Activated CD4-positive, alpha-beta T cell treated with anti-CD3 and anti-CD28 coated beads for 24 hours (primary cell): ENCODE results near the gene EFNA1.
A peak's percentile ranks its signal among the peaks of the same experiment; 100 is the strongest.
"Not testable (repeated sequence)": the region's sequence is repeated elsewhere in the genome, so short reads cannot be mapped to it uniquely, and the experiment has no call there.

ENCODE experiments used
- DNase-seq, 2 donors: peaks; one replicate each; pipeline ENCODE4 v3.0.0-alpha.2; 2020; ENCODE audit warnings: low read depth in 2 of 2

Gene EFNA1

DNA sequence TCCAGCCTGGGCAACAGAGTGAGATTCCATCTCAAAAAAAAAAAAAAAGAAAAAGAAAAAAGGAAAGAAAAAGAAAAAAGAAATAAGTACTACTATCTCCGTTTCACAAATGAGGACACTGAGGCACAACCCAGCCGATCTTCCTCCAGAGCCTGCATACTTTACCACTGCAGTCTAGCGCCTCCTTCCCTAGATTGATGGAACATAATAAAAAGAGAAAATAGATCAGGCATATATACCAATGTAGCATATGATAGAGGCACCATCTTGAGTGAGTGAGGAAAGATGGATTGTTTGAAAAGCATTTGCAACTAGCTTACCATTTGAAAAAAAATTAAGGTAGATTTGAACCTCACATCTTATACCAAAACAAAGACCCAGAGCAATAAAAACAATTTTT, 17.8 kb downstream of the EFNA1 start:
- no peak for DNase-seq

GRCh38 chr1:155155996-155156643, 28.4 kb downstream of the EFNA1 start:
- DNase-seq = not testable (repeated sequence)

DNA sequence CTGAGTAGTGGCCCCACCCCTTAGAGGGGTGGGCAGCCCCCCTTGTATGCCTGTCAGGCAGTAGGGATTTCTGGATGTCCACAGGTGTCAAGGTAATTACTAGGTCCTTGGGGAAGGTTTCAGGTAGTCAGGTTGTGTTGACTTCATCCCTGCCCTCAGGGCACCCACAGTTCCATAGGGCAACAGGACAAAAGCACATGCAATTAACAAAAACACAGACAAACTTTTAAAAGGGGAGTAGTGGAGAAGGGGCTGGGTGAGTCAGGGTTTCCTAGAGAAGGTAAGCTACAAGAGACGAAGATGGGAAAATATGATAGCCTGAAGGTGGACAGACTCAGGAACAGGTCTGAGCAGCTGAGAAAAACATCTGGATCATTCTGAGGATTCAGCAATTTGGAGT, 31.3 kb downstream of the EFNA1 start:
- no peak for DNase-seq

DNA sequence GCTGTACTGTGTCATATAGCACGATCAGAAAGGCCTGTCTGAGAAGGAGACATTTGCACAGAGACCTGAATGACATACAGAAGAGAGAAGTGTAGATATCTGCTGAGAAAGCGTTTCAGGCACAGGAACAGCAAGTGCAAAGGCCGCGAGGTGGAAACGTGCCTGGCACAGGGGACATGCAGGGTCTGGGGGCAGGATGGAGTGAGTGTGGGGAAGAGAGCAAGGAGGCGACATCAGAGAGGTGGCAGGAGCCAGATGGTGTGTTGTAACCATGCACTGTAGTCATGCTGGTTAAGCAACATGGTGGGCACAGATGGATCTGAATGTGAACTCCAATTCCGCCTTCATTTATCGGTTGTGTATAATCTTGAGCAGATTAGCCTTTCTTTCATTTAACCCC, 32.5 kb downstream of the EFNA1 start:
- no peak for DNase-seq

DNA sequence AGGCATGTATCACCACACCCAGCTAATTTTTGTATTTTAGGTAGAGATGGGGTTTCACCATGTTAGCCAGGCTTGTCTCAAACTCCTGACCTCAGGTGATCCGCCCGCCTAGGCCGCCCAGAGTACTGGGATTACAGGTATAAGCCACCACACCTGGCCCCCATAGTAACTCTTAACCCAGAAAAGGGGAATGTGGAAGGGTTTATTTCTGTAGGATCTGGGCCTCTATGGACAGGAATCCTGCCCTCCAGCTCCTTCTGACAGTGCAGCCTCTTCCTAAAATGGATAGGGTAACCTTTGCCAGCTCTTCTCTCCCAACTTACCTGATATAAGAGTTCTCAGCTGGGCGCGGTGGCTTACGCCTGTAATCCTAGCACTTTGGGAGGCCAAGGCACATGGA, 35.0 kb downstream of the EFNA1 start:
- not testable (repeated sequence) for DNase-seq

GRCh38 chr1:155163785-155164184, 36.1 kb downstream of the EFNA1 start:
- not testable (repeated sequence) for DNase-seq

DNA sequence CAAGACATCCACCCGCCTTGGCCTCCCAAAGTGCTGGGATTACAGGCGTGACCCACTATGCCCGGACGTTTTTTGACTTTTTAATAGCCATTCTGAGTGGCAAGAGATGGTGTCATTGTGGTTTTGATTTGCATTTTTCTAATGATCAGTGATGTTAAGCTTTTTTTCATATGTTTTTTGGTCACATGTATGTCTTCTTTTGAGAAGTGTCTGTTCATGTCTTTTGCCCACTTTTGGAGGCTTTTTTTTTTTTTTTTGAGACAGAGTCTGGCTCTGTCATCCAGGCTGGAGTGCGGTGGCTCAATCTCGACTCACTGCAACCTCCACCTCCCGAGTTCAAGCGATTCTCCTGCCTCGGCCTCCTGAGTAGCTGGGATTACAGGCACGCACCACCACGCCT, 36.9 kb downstream of the EFNA1 start:
- DNase-seq = not testable (repeated sequence)

DNA sequence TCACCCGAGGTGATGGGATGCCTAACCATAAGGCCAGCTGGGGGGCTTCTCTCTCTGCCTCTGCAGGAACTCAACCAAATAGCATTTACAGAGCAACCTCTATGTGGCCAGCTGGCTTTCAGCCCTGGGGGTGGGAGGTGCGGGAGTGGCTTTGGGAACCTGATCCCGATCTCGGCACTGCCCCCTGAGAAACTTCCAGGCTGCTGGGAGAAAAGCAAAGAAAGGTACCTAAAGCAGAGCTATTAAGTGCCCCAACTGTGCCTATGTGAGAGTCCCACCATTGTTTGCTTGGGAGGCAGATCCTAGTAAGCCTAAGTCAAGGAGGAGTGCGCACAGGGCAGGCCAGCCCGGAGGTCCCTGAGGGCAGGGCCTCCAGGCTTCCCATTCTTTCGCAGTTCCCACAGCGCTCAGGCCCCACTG, 38.4 kb downstream of the EFNA1 start:
- DNase-seq = no peak

DNA sequence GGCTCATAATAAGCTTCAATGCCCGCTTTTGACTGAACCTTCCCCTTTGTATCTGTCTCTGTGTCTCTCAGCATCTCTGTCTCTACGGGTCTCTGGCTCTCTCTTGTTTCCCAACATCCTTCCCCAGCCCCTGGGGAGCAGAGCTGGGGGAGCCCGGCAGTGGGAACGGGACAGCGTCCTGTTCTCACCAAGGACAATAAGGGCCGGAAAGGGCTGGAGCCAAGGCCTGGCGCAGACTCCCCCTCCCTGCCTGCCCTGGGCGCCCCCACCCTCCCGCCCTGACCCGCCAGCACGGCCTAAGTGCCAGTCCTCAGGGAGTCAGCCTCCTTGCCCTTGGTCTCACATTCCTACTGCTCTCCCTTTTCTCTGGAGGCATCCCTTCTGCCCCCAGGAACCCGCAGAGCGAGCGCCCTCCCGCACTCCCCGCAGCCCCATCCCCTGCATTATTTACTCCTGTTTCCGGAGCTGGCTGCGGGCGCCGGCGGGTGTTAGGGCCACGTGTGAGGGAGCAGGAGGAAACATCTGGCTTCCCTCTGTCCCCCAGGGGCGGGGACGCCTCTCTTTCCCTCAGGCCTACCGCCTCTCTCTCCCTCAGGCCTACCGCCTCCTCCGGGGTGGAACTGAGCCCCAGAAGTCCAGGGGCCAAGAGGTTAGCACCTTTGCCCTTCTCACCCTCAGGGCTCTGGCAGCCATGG, 38.9 kb downstream of the EFNA1 start:
- no peak for DNase-seq

DNA sequence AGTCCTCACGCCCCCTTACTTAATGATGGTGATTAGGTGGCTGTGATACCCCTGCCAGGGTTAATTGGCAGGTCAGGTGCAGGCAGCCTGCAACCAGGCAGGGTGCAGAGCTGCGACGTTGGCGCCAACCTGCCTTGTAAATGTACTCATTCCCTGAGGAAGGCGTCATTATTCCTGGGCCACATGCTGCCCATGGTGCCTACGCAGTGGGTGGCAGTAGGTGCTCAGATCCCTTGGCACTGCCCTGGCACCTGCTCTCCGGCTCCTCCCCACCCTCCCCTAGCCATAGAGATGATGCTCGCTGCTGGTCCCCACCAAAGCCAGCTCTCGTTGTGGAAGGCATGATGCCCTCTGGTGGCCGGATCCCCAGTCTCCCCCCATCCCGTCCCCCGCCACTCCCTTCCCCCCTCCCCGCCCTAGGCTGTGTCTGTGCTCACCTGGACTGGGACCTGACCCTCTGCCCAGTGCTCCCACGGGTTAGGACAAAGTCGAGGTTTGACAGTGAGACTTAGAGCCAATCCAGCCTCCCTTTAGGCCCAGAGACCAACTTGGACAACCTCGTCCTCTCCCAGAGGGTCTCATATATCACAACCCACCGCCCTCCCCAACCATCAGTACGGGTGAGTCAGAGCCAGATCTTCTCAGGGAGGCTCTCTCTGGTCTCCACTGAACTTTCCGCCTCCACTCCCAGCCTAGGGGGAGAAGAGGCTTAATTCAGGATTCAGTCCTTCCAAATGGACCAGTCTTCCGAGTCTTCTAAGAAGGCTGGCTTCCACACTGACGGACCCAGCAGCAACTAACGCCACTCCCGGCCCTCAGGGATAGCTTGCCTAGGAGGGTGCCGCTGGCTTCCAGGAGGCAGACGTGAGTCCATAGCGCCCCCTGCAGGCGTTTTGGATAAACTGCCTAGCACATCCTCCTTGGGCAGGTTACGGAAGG, 39.8 kb downstream of the EFNA1 start:
- peak; percentile 85 to 89 for DNase-seq

GRCh38 chr1:155168105-155168445, 40.4 kb downstream of the EFNA1 start:
- not testable (repeated sequence) for DNase-seq

DNA sequence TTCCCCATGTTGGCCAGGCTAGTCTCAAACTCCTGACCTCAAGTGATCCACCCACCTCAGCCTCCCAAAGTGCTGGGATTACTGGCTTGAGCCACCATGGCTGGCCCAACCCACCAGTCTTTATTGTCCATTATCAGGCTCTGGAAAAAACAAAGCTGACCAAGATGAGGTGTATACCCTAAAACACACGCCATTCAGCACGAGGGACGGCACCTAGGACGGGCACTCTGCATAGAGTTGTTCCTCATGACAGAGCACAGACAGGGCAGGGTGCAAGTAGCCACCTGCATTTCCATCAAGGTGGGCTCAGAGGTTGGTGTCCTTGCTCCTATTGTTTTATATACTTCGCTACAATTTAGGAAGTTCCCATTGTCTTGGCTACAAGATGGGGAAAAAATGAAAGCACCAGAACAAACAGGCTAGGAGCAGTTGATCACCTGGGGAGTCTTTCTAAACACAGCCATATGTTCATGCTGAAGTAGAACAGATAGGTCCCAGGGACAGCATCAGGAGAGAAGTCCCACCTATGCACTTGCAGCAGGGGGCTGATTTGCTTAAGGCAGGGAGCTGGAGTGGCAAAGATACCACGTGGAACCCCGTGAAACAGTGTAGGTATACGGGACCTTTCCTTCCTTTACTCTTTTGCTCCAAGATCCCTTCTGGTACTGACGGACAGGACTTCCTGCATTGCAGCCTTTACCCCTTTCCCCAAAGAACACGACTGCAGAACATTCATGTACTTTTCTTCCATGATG, 41.0 kb downstream of the EFNA1 start:
- no peak for DNase-seq

DNA sequence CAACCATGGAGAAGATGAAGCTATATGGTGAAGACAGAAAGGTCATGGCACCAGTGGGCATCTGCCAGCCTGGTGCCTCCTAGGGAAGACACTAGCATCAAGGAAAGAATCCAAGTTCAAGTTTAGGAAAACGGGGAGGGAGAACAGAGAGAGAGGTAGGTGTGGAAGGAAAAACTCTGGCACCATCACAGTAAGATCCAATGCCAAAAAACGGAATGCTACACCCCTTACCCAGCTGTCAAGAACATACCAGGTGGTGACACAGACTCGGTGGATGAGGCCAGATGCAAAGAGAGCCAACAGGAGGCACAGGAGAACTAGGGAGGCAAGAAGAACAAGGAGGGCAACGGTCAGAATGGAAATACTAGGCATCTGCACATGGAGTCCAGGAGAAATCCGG, 41.9 kb downstream of the EFNA1 start:
- no peak for DNase-seq

GRCh38 chr1:155170101-155170785, 42.6 kb downstream of the EFNA1 start:
- no peak for DNase-seq

GRCh38 chr1:155170806-155171205, 43.1 kb downstream of the EFNA1 start:
- DNase-seq = no peak

DNA sequence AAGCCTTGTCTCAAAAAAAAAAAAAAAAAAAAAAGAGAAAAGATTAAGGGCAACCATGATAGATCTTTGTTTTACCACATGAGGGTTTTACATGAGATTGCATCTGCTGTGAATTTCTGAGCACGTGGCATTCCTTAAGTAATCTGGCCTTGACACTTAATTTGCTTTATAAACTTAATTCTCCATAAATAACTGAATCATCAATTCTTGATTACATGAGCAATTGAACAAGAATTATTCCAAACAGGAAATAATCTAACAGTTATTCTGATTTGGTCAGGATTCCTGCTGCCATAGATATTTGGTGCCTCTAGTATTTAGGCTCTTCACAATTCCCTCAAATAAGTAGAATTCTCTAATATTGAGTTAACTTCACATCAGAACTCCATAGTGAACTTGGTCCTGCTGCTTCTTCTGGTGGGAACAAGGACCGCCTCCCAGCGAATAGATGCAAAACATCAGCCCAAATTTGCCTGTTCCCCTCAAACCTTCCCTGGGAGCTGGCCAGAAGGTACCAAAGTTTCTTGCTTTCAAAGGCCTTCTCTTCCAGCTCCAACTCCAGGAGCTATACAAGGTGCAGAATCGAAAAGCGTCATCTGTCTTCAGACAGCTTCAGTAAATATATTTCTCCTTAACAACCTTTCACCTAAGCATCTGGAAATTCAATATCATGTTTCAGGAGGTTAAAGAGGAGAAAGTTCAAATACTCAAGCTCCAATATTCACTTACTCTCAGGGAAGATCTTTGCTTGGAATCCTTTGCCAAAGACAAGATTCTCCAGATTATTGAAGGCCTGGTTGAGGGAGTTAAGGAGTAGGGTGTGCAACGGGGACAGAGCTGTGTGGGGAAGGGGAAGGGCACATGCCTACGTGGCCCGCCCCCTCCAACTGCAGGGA, 44.4 kb downstream of the EFNA1 start:
- no peak for DNase-seq

DNA sequence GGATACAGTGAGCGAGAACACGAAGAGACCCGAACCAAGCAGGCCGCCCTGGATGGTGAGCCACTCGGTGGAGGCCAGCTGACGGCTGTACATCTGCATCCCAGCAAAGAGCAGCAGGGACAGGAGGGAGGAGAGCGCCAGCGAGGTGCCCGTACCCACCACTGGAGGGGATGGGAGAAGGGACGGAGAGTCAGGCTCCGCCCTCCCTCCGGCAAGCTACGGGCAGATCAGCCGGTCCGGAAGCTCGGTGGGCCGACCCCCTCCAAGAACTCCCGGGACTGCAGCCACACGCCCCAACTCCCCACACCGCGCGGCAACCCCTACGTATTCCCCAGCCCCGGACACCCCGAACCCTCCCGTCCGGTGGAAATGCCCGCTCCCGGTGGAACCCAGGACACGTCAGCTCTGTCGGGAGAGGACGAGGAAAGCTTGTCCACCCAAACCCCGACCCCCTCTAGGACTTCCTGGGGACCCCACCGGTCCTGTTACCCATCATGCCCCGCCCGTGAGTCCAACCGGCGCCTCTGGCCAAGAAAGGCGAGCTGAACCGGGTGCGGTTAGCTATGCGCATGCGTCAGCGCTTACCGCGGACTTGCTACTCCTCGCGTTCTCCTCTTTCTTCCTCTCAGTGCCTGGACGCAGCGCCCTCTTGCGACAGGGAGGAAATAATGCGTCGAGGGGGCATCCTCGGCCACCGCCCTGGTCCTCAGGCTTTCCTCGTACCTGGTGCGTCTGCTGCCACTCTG, 45.2 kb downstream of the EFNA1 start, which contains the start of gene KRTCAP2:
TSS of gene KRTCAP2 (minus strand) at position 573 of the 746 bp plus-strand sequence. CDS start at position 493, 80 bp downstream.
- peak; percentile 86 to 93 for DNase-seq

DNA sequence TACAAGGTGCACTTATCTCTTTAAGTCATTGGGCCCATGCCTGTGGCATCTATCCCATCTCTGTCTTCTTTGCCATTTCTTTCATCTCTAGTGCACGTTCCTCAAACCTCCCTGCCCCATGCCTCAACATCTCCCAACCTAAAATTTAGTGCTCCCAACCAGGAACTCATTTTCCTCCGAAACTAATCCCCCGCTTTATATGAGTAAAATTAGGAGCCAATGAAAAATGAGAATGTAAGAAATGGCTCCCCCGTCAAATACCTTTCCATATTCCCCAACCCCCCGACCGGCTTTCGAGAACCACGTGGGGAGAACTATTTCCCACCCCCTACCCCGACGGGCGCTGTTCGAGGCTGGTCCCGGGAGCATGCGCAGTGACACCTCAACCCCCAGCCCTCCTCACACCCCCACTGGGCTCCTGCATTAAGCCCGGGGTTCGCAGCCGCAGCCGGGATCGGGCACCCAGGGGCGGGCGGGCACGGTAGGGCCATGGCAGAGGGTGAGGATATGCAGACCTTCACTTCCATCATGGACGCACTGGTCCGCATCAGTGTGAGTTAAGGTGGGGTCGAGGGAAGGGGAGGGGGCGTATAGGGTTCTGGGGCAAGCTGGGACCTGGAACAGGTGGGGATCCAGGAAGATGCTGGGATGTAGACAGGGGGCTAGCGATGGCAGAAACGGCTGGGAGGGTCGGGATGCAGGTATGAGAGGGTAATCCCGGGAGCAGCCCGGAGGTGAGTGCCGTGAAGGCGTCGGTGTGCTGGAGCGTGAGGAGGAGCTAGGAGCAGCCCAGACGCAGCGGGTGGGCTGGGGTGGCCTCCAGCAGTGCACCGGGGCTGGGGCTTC, 46.0 kb downstream of the EFNA1 start, which contains the start of gene TRIM46:
TSS of gene TRIM46 (plus strand) at position 372 of the 846 bp plus-strand sequence. CDS start at position 490, 118 bp downstream.
- DNase-seq = peak; percentile 64 to 68
